ENCODE measurements around the gene BMP7. TPM values are rescaled to one million over a fixed set of nuclear protein-coding genes. Genes with fewer than 3 reads are reported as not detected.

Gene BMP7
- total RNA-seq, 1 experiment from 2014 or later, result 0.13 TPM

- Histone ChIP-seq H2AFZ (no peak overlapping the region), H3K4me1 (replicated peaks; ENCODE audit: insufficient read depth) (peaks cover 15% of the 10 kb centered on the region), H4K20me1 (ENCODE audit: insufficient read depth) (no peaks in the 10 kb centered on the region), H3K27me3 (ENCODE audit: insufficient read depth, low read depth) (no peaks in the 10 kb centered on the region), H3F3A (ENCODE audit: insufficient read depth, low read depth) (peaks cover 12% of the 10 kb centered on the region; the same call in 1 of the 2 replicates), H3K36me3 (ENCODE audit: low read depth) (no peaks in the 10 kb centered on the region), H3K79me2 (ENCODE audit: low read depth) (no peaks in the 10 kb centered on the region), H3K4me3 (no peak overlapping the region), H3K9me2 (ENCODE audit: insufficient read depth) (no peaks in the 10 kb centered on the region), H3K4me2 (no peak overlapping the region), H3K27ac (no peak overlapping the region), H3K9me3 (ENCODE audit: insufficient read depth, low read depth) (no peaks in the 10 kb centered on the region)
- POLR2A ChIA-PET (ENCODE audit: unreplicated experiment), result no interaction called here
- DNase-seq, result no peak
- BruUV-seq (replicated peaks), result no TSS peak
- CTCF ChIA-PET, result no interaction called here
- intact Hi-C loops (cut with micrococcal nuclease; ENCODE audit: unreplicated experiment), result no loop called here
- TF ChIP-seq EZH2 (IDR thresholded peaks at IDR 0.05; ENCODE audit: low read depth) (no peak), CTCF (conservative IDR thresholded peaks at IDR 0.05) (no peak)
These were observed 52.0 kb downstream of the BMP7 start for GRCh38 chr20:57214427-57214826.

GRCh38 chr20:57213924-57214323 is 52.5 kb downstream of the BMP7 start:
- POLR2A ChIA-PET (ENCODE audit: unreplicated experiment), result no interaction called here

GRCh38 chr20:57213291-57213690 is 53.1 kb downstream of the BMP7 start:
- Histone ChIP-seq H3K4me2 (peak overlapping the region; percentile 80; the same call in 1 of the 2 replicates), H3K27me3 (ENCODE audit: insufficient read depth, low read depth) (no peaks in the 10 kb centered on the region), H3K9me3 (ENCODE audit: insufficient read depth, low read depth) (no peaks in the 10 kb centered on the region), H4K20me1 (ENCODE audit: insufficient read depth) (no peaks in the 10 kb centered on the region), H3K79me2 (ENCODE audit: low read depth) (no peaks in the 10 kb centered on the region), H3K4me1 (replicated peaks; ENCODE audit: insufficient read depth) (peaks cover 15% of the 10 kb centered on the region), H3K4me3 (no peak overlapping the region), H3K9me2 (ENCODE audit: insufficient read depth) (no peaks in the 10 kb centered on the region), H3K36me3 (ENCODE audit: low read depth) (no peaks in the 10 kb centered on the region), H3K27ac (no peak overlapping the region), H3F3A (ENCODE audit: insufficient read depth, low read depth) (peaks cover 12% of the 10 kb centered on the region; the same call in 1 of the 2 replicates), H2AFZ (no peak overlapping the region)
- no TSS peak for BruUV-seq (replicated peaks)
- POLR2A ChIA-PET (ENCODE audit: unreplicated experiment), result interaction anchor here (0.6 kb wide), 1 partner anchor 260 kb away, joined by 3 read pairs; no protein-coding TSS in a partner anchor
- intact Hi-C loops (cut with micrococcal nuclease; ENCODE audit: unreplicated experiment), result no loop called here
- no peak for TF ChIP-seq CTCF (conservative IDR thresholded peaks at IDR 0.05)
- CTCF ChIA-PET, result no interaction called here
- no peak for DNase-seq

More at GRCh38 chr20:57213924-57214323, 52.5 kb downstream of the BMP7 start:
- no peaks in the 10 kb centered on the region for H3K9me3 ChIP-seq (ENCODE audit: insufficient read depth, low read depth)
- no peaks in the 10 kb centered on the region for H3K79me2 ChIP-seq (ENCODE audit: low read depth)
- CTCF ChIA-PET, result no interaction called here
- H3K4me2 ChIP-seq, result no peak overlapping the region
- H4K20me1 ChIP-seq (ENCODE audit: insufficient read depth), result no peaks in the 10 kb centered on the region
- no peak overlapping the region for H3K4me3 ChIP-seq
- peaks cover 12% of the 10 kb centered on the region; the same call in 1 of the 2 replicates for H3F3A ChIP-seq (ENCODE audit: insufficient read depth, low read depth)
- intact Hi-C loops (cut with micrococcal nuclease; ENCODE audit: unreplicated experiment), result no loop called here
- TF ChIP-seq EZH2 (IDR thresholded peaks at IDR 0.05; ENCODE audit: low read depth), result no peak
- TF ChIP-seq CTCF (conservative IDR thresholded peaks at IDR 0.05), result no peak
- H2AFZ ChIP-seq, result no peak overlapping the region
- H3K27me3 ChIP-seq (ENCODE audit: insufficient read depth, low read depth), result no peaks in the 10 kb centered on the region
- peaks cover 15% of the 10 kb centered on the region for H3K4me1 ChIP-seq (replicated peaks; ENCODE audit: insufficient read depth)
- no peaks in the 10 kb centered on the region for H3K9me2 ChIP-seq (ENCODE audit: insufficient read depth)
- no TSS peak for BruUV-seq (replicated peaks)
- no peaks in the 10 kb centered on the region for H3K36me3 ChIP-seq (ENCODE audit: low read depth)
- no peak overlapping the region for H3K27ac ChIP-seq
- DNase-seq, result no peak
